HEK293T (cell line): Measurements from ENCODE around the gene PDE8A.

Experiments used
- CTCF ChIA-PET: fragments of 350-600 bp; formaldehyde crosslinking; extraction: SDS; loops from one replicate; lab custom pipeline; 2021; ENCODE audit warnings: antibody characterized with exemption, inconsistent platforms; lab: Yijun Ruan, JAX
- POLR2A ChIA-PET: fragments of 350-600 bp; formaldehyde crosslinking; extraction: SDS; loops from one replicate; lab custom pipeline; 2020; ENCODE audit warnings: antibody characterized with exemption, inconsistent platforms; lab: Yijun Ruan, JAX
- DNase-seq: peaks from one replicate; pipeline ENCODE4 v3.0.0; 2012; ENCODE audit warnings: mixed read lengths; ENCODE audit errors: extremely low spot score
- ARNT ChIP-seq: fragments of 450-650 bp; IDR thresholded peaks from 2 replicates; pipeline ENCODE4 v1.6.1; 2017; ENCODE audit warnings: mild to moderate bottlenecking
- BHLHE40 ChIP-seq: fragments of 450-650 bp; IDR thresholded peaks from 2 replicates; pipeline ENCODE4 v1.6.1; 2016; ENCODE audit warnings: mild to moderate bottlenecking, moderate library complexity, borderline replicate concordance
- CTBP1 ChIP-seq: fragments of 450-650 bp; IDR thresholded peaks from 2 replicates; pipeline ENCODE4 v1.6.1; 2016; ENCODE audit warnings: borderline replicate concordance
- ELF4 ChIP-seq: fragments of 450-650 bp; IDR thresholded peaks from 2 replicates; pipeline ENCODE4 v1.6.1; 2017; ENCODE audit warnings: antibody characterized with exemption
- FOXA1 ChIP-seq: fragments of 450-650 bp; IDR thresholded peaks from 2 replicates; pipeline ENCODE4 v1.6.1; 2016; ENCODE audit warnings: mild to moderate bottlenecking
- FOXK2 ChIP-seq: fragments of 450-650 bp; IDR thresholded peaks from 2 replicates; pipeline ENCODE4 v1.6.1; 2016; ENCODE audit warnings: mild to moderate bottlenecking
- FOXM1 ChIP-seq: fragments of 450-650 bp; IDR thresholded peaks from 2 replicates; pipeline ENCODE4 v1.6.1; 2017; ENCODE audit warnings: mild to moderate bottlenecking, borderline replicate concordance
- HDGF ChIP-seq: fragments of 450-650 bp; IDR thresholded peaks from 2 replicates; pipeline ENCODE4 v1.6.1; 2017; ENCODE audit warnings: antibody characterized with exemption, borderline replicate concordance
- L3MBTL2 ChIP-seq: fragments of 450-650 bp; conservative IDR thresholded peaks from 2 replicates; pipeline ENCODE4 v1.6.1; 2016; ENCODE audit warnings: mild to moderate bottlenecking
- LEF1 ChIP-seq: fragments of 450-650 bp; IDR thresholded peaks from 2 replicates; pipeline ENCODE4 v1.6.1; 2017; ENCODE audit warnings: mild to moderate bottlenecking, borderline replicate concordance
- NFRKB ChIP-seq: fragments of 450-650 bp; IDR thresholded peaks from 2 replicates; pipeline ENCODE4 v1.6.1; 2016; ENCODE audit warnings: mild to moderate bottlenecking, moderate library complexity
- PKNOX1 ChIP-seq: fragments of 450-650 bp; IDR thresholded peaks from 2 replicates; pipeline ENCODE4 v1.6.1; 2016
- SP1 ChIP-seq: fragments of 450-650 bp; IDR thresholded peaks from 2 replicates; pipeline ENCODE4 v1.6.1; 2017
- SUZ12 ChIP-seq: fragments of 450-650 bp; IDR thresholded peaks from 2 replicates; pipeline ENCODE4 v1.6.1; 2016; ENCODE audit warnings: mild to moderate bottlenecking
- TARDBP ChIP-seq: fragments of 450-650 bp; IDR thresholded peaks from 2 replicates; pipeline ENCODE4 v1.6.1; 2016
- ZNF384 ChIP-seq: fragments of 450-650 bp; IDR thresholded peaks from 2 replicates; pipeline ENCODE4 v1.6.1; 2016

The PDE8A gene

DNA sequence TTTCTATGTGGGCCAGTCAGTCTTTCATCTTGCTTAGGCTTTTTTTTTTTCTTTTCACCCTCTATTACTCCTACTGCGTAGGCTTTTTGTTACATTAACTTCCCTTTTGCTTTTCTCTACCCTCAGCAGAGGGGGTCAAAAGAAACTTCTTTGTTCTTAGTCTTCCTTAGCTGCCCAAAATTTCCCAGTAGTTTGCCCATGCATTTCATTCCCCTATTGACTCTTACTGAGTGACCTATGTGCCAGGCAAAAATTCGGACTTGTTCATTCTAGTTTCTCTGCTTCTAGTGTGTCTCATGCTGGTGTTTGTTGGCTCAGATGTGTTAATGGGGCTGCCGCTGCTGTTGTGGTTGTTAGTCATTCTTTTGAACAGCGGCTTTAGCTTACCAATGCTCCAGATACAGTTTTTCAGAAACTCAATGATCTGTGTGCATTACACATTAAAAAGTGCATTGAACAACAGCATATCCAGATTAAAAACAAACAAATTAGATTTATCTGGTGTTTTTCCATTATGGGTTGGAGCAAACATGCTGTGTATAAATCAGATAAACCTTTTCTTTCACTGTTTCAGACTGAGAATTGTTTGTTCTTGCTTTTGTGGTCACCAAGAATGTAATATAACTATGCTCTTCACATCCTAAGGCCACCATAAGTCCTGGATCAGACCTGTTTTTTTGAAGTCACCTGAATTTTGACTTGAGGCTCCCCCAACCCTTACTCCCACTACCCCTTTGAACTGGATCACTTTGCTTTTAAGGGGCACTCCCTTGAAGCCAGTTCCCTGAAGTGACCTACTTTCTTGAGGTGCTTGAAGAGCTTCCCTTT is 43.1 kb downstream of the PDE8A start:
- CTCF ChIA-PET: interaction anchor here (0.6 kb wide), 1 partner anchor 25 kb away, joined by 3 read pairs; no protein-coding TSS in a partner anchor
- DNase-seq: no peak
- POLR2A ChIA-PET: no interaction called here

GRCh38 chr15:85025516-85026251 is 44.0 kb downstream of the PDE8A start:
- no peak for TF ChIP-seq TARDBP
- no peak for TF ChIP-seq SP1
- TF ChIP-seq FOXA1: no peak
- TF ChIP-seq PKNOX1: no peak
- no peak for TF ChIP-seq FOXM1
- no peak for TF ChIP-seq ELF4
- no peak for TF ChIP-seq ZNF384
- ChIA-PET POLR2A (no interaction called here), CTCF (no interaction called here)
- no peak for DNase-seq

More for the DNA sequence above, 43.1 kb downstream of the PDE8A start:
- TF ChIP-seq SP1 (no peak), TARDBP (no peak), ELF4 (no peak), FOXK2 (no peak), SUZ12 (no peak), PKNOX1 (no peak), CTBP1 (no peak)

DNA sequence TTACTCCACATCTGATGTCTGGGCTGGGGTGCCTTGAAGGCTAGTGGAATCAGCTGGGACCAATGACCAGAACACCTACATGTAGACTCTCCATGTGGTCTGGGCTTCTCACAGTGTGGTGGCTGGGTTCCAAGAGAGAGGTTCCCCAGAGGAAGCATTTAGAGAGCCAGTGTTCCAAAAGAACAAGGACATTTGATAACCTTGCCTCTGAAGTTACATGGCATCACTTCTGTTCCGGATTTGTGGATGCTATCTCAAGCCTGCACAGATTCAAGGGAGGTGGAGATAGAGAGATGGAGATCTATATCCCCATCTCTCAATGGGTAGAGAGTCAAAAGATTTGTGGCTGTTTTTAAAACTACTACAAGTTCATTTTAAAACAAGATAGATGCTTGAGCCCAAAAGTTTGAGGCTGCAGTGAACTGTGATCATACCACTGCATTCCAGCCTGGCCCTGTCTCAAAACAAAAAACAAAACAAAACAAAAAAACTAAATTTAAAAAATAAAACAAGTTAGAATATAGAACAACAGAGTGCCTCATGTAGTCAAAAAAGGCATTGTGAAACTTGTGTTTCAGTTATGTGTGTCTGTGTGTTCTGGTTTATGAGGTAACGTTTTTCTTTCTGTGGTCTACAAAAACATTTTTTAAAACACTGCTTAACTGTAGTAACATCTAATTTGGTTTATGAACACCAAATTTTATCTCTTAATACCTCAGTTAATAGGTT is 44.8 kb downstream of the PDE8A start:
- TF ChIP-seq CTBP1: no peak
- no peak for TF ChIP-seq ZNF384
- TF ChIP-seq L3MBTL2: no peak
- no peak for TF ChIP-seq PKNOX1
- TF ChIP-seq ELF4: no peak
- no peak for TF ChIP-seq FOXK2
- no peak for TF ChIP-seq BHLHE40
- TF ChIP-seq FOXA1: no peak
- TF ChIP-seq HDGF: no peak
- no peak for TF ChIP-seq LEF1
- no peak for TF ChIP-seq SUZ12
- TF ChIP-seq FOXM1: no peak
- no peak for TF ChIP-seq NFRKB
- no peak for TF ChIP-seq SP1
- TF ChIP-seq ARNT: no peak
- TF ChIP-seq TARDBP: no peak
- no peak for DNase-seq
- ChIA-PET POLR2A (no interaction called here), CTCF (no interaction called here)

DNA sequence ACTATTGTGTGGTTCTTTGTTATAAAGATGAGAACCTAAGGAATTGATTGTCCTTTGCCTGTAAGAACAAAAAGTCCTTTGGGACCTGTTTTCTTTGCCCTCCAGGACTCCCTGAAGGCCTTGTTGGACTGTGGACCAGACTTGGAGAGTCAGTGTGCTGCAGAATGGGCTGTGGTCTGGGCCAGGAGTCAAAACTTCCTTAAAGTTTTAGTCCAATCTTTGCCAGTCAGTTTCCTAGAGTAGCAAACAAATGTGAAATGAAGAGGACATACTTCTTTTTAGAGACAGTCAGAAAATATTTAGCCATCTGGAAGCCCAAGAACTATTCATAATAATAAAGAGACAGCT is 45.4 kb downstream of the PDE8A start:
- ChIA-PET POLR2A (no interaction called here), CTCF (no interaction called here)
- no peak for DNase-seq
- TF ChIP-seq FOXA1 (no peak), ZNF384 (no peak), FOXM1 (no peak), ARNT (no peak), LEF1 (no peak), HDGF (no peak), SUZ12 (no peak), FOXK2 (no peak), ELF4 (no peak), BHLHE40 (no peak)

- ChIA-PET CTCF (no interaction called here), POLR2A (no interaction called here)
- TF ChIP-seq CTBP1 (no peak), FOXA1 (no peak), NFRKB (no peak), HDGF (no peak), L3MBTL2 (no peak)
- DNase-seq: no peak
These were observed 45.8 kb downstream of the PDE8A start for GRCh38 chr15:85027421-85027820.

- no peak for TF ChIP-seq HDGF
- TF ChIP-seq CTBP1: no peak
- no peak for TF ChIP-seq ELF4
- DNase-seq: no peak
- ChIA-PET POLR2A (no interaction called here), CTCF (no interaction called here)
These were observed 46.8 kb downstream of the PDE8A start for GRCh38 chr15:85028416-85028815.
